Activated naive CD8-positive, alpha-beta T cell treated with anti-CD3 and anti-CD28 coated beads for 36 hours (primary cell): Measurements from ENCODE around the gene RGS14. TPM values are rescaled to one million over a fixed set of nuclear protein-coding genes. Genes with fewer than 3 reads are reported as not detected.
A peak's percentile ranks its signal among the peaks of the same experiment; 100 is the strongest.

Source experiments
- DNase-seq: peaks from one replicate; pipeline ENCODE4 v3.0.0; 2021
- H3K27ac Mint-ChIP-seq: one replicate; pipeline ENCODE4 v1.8.0; 2022; ENCODE audit warnings: mild to moderate bottlenecking, moderate library complexity, mixed read lengths
- H3K27me3 Mint-ChIP-seq: one replicate; pipeline ENCODE4 v1.8.0; 2022; ENCODE audit warnings: mild to moderate bottlenecking, mixed read lengths
- H3K36me3 Mint-ChIP-seq: one replicate; pipeline ENCODE4 v1.8.0; 2021; ENCODE audit warnings: mild to moderate bottlenecking, mixed read lengths
- H3K4me1 Mint-ChIP-seq: one replicate; pipeline ENCODE4 v1.8.0; 2021; ENCODE audit warnings: mixed read lengths
- H3K4me3 Mint-ChIP-seq: one replicate; pipeline ENCODE4 v1.8.0; 2022; ENCODE audit warnings: mild to moderate bottlenecking, moderate library complexity, mixed read lengths
- H3K9me3 Mint-ChIP-seq: one replicate; pipeline ENCODE4 v1.8.0; 2022; ENCODE audit warnings: mixed read lengths
- total RNA-seq, 2 experiments: library from RNA; stranded (reverse); gene quantifications; one replicate each; pipeline ENCODE4 v1.2.3, GENCODE V29; 2021

Gene RGS14
- total RNA-seq, 2 experiments from 2014 or later: 38.9 to 41.2 TPM

GRCh38 chr5:177387405-177387804 lies 29.7 kb downstream of the RGS14 start:
- Mint-ChIP-seq H3K36me3 (no peaks in the 10 kb centered on the region), H3K27me3 (no peaks in the 10 kb centered on the region), H3K9me3 (no peaks in the 10 kb centered on the region), H3K4me3 (no peak overlapping the region), H3K4me1 (peaks cover 40% of the 10 kb centered on the region), H3K27ac (no peak overlapping the region)
- DNase-seq: no peak

- Mint-ChIP-seq H3K4me3 (no peak overlapping the region), H3K36me3 (no peaks in the 10 kb centered on the region), H3K27me3 (no peaks in the 10 kb centered on the region), H3K27ac (no peak overlapping the region), H3K9me3 (no peaks in the 10 kb centered on the region), H3K4me1 (peaks cover 32% of the 10 kb centered on the region)
- no peak for DNase-seq
These were observed 30.9 kb downstream of the RGS14 start for GRCh38 chr5:177388521-177389052.

DNA sequence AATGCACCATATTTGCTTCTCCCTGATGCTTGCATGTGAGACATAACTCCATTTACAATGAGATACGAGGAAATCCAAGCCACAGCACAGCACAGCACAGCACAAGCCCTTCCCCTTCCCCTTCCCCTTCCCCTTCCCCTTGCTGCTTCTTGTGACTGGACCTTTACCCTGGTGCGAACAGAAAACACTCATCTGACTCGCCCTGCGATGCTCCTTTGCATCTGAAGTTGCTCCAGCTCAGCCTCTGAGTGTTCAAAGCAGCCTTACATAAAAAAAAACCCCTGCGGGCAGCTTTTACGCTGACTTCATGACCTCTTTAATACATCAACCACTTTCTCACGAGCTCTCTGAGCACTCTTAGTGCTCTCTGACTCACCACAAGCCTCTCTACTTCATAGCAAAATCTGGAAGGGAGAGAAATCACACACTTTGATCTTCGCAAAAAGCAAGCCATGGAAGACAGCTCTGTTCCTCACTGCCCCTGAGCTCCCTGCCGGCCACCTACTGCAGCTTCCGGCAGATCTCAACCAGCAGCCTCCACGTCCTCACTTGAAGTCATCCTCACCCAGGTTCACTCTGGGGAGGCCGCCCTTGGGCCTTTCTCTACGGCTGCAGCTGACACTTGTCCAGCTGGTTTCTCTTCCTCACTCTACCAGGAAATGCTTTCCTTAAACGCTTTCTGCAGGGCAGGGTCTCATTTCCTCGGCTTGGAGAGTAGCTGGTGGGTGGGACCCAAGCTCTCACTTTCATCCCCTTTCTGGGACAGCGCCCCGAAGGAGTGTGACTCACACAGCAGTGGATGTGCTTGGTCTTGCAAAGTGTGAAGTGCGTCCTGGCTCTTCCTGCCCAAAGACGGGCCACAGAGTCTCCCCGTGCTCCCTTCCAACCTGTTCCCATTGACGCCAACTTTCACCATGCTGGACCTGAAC lies 31.8 kb downstream of the RGS14 start:
- H3K27ac Mint-ChIP-seq: peak overlapping the region; percentile 78

GRCh38 chr5:177390363-177391300 lies 32.9 kb downstream of the RGS14 start:
- DNase-seq: peak; percentile 83
- H3K9me3 Mint-ChIP-seq: no peaks in the 10 kb centered on the region
- peak overlapping the region; percentile 78 for H3K27ac Mint-ChIP-seq
- no peak overlapping the region for H3K4me3 Mint-ChIP-seq
- H3K4me1 Mint-ChIP-seq: peaks cover 26% of the 10 kb centered on the region
- H3K36me3 Mint-ChIP-seq: no peaks in the 10 kb centered on the region
- no peaks in the 10 kb centered on the region for H3K27me3 Mint-ChIP-seq

More for the DNA sequence above, 31.8 kb downstream of the RGS14 start:
- peak overlapping the region; percentile 27 for H3K4me3 Mint-ChIP-seq
- no peaks in the 10 kb centered on the region for H3K36me3 Mint-ChIP-seq
- peak; percentile 36 for DNase-seq
- no peaks in the 10 kb centered on the region for H3K9me3 Mint-ChIP-seq
- H3K4me1 Mint-ChIP-seq: peaks cover 30% of the 10 kb centered on the region
- no peaks in the 10 kb centered on the region for H3K27me3 Mint-ChIP-seq

- Mint-ChIP-seq H3K27ac (no peak overlapping the region), H3K4me3 (no peak overlapping the region), H3K27me3 (no peaks in the 10 kb centered on the region), H3K36me3 (no peaks in the 10 kb centered on the region), H3K4me1 (peaks cover 26% of the 10 kb centered on the region), H3K9me3 (no peaks in the 10 kb centered on the region)
- no peak for DNase-seq
These were observed 35.0 kb downstream of the RGS14 start for GRCh38 chr5:177392765-177393164.

GRCh38 chr5:177393206-177393765 lies 35.6 kb downstream of the RGS14 start:
- Mint-ChIP-seq H3K9me3 (no peaks in the 10 kb centered on the region), H3K36me3 (no peaks in the 10 kb centered on the region), H3K27me3 (no peaks in the 10 kb centered on the region), H3K27ac (no peak overlapping the region), H3K4me1 (peaks cover 26% of the 10 kb centered on the region), H3K4me3 (no peak overlapping the region)
- DNase-seq: no peak

- no peaks in the 10 kb centered on the region for H3K9me3 Mint-ChIP-seq
- no peak overlapping the region for H3K4me3 Mint-ChIP-seq
- H3K27ac Mint-ChIP-seq: no peak overlapping the region
These were observed 36.3 kb downstream of the RGS14 start for GRCh38 chr5:177393990-177394389.

DNA sequence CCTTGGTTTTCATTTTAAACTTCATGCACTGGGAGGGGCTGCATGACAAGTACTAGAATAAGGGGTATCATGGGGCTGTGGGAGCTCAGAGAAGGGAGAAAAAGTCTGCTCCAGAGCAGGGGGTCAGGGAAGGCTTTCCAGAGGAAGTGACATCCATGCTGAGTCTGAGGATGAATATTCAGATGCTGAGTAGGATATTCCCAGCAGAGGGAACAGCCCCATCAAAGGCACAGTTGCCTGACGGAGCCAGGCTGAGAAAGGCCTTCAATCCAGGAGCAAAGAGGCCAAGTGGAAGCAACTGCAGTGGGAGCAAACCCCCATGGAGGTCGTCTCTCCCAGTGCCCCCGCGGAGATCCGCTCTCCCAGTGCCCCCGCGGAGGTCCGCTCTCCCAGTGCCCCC lies 38.4 kb downstream of the RGS14 start:
- no peak overlapping the region for H3K27ac Mint-ChIP-seq

More at GRCh38 chr5:177393990-177394389, 36.3 kb downstream of the RGS14 start:
- H3K4me1 Mint-ChIP-seq: peaks cover 21% of the 10 kb centered on the region
- H3K36me3 Mint-ChIP-seq: no peaks in the 10 kb centered on the region
- no peak for DNase-seq
- no peaks in the 10 kb centered on the region for H3K27me3 Mint-ChIP-seq

GRCh38 chr5:177396807-177397206 lies 39.1 kb downstream of the RGS14 start:
- Mint-ChIP-seq H3K27me3 (peaks cover 8% of the 10 kb centered on the region), H3K27ac (no peak overlapping the region)
- DNase-seq: no peak

More for the DNA sequence above, 38.4 kb downstream of the RGS14 start:
- Mint-ChIP-seq H3K4me3 (no peak overlapping the region), H3K27me3 (peaks cover under 1% of the 10 kb centered on the region), H3K36me3 (no peaks in the 10 kb centered on the region), H3K9me3 (no peaks in the 10 kb centered on the region), H3K4me1 (peaks cover 4% of the 10 kb centered on the region)
- DNase-seq: no peak

GRCh38 chr5:177397875-177398390 lies 40.2 kb downstream of the RGS14 start:
- DNase-seq: no peak

More at GRCh38 chr5:177396807-177397206, 39.1 kb downstream of the RGS14 start:
- H3K4me3 Mint-ChIP-seq: no peak overlapping the region
- H3K9me3 Mint-ChIP-seq: no peaks in the 10 kb centered on the region
- H3K4me1 Mint-ChIP-seq: no peaks in the 10 kb centered on the region
- no peaks in the 10 kb centered on the region for H3K36me3 Mint-ChIP-seq

GRCh38 chr5:177399997-177400868 lies 42.5 kb downstream of the RGS14 start, which contains the start of gene PFN3:
Gene PFN3 (minus strand): TSS chr5:177400661. CDS start chr5:177400576, 85 bp downstream.
- peak; percentile 24 for DNase-seq
- H3K4me1 Mint-ChIP-seq: peaks cover 18% of the 10 kb centered on the region
- H3K27ac Mint-ChIP-seq: no peak within 1 kb of the TSS

More at GRCh38 chr5:177397875-177398390, 40.2 kb downstream of the RGS14 start:
- Mint-ChIP-seq H3K27ac (no peak overlapping the region), H3K27me3 (peaks cover 19% of the 10 kb centered on the region), H3K4me1 (peaks cover 8% of the 10 kb centered on the region), H3K9me3 (no peaks in the 10 kb centered on the region), H3K4me3 (no peak overlapping the region), H3K36me3 (no peaks in the 10 kb centered on the region)

GRCh38 chr5:177402271-177403043 lies 44.7 kb downstream of the RGS14 start:
- DNase-seq: peak; percentile 73
- Mint-ChIP-seq H3K4me3 (peak overlapping the region; percentile 75), H3K27me3 (peaks cover 23% of the 10 kb centered on the region), H3K9me3 (no peaks in the 10 kb centered on the region), H3K4me1 (peaks cover 25% of the 10 kb centered on the region), H3K36me3 (no peaks in the 10 kb centered on the region), H3K27ac (no peak overlapping the region)

More at GRCh38 chr5:177399997-177400868, 42.5 kb downstream of the RGS14 start, which contains the start of gene PFN3:
- no peaks in the 10 kb centered on the region for H3K36me3 Mint-ChIP-seq
- peaks cover 23% of the 10 kb centered on the region for H3K27me3 Mint-ChIP-seq
- H3K4me3 Mint-ChIP-seq: no peak within 1 kb of the TSS
- H3K9me3 Mint-ChIP-seq: no peaks in the 10 kb centered on the region
